Lower lobe of right lung (tissue), 2 donors: ENCODE measurements around the gene ETFDH. TPM values are rescaled to one million over a fixed set of nuclear protein-coding genes. Genes with fewer than 3 reads are reported as not detected.

Experiments used
- ATAC-seq, 2 donors: fragments of 200-7000 bp; cut with Tn5 transposase; one replicate each; pipeline ENCODE4 v1.9.1; 2020 to 2022; ENCODE audit warnings: mild to moderate bottlenecking in 2 of 2, moderate library complexity in 2 of 2
- DNase-seq: peaks from one replicate; pipeline ENCODE4 v3.0.0-alpha.2; 2020
- H3K27ac ChIP-seq: fragments of 200-600 bp; one replicate; pipeline ENCODE4 v1.8.0; 2022
- H3K27me3 ChIP-seq: fragments of 200-600 bp; one replicate; pipeline ENCODE4 v1.8.0; 2022; ENCODE audit warnings: low read depth
- H3K36me3 ChIP-seq: fragments of 200-600 bp; one replicate; pipeline ENCODE4 v1.8.0; 2022; ENCODE audit warnings: mild to moderate bottlenecking
- H3K4me1 ChIP-seq: fragments of 200-600 bp; one replicate; pipeline ENCODE4 v1.8.0; 2022
- H3K4me3 ChIP-seq: fragments of 200-600 bp; one replicate; pipeline ENCODE4 v1.8.0; 2022; ENCODE audit warnings: mild to moderate bottlenecking
- H3K9me3 ChIP-seq: fragments of 200-600 bp; one replicate; pipeline ENCODE4 v1.8.0; 2022
- intact Hi-C: fragments of 100-400 bp; cut with DNase I; formaldehyde crosslinking; loops from one replicate; pipeline ENCODE4 v1.11.0; 2022
- total RNA-seq: library from RNA; stranded (reverse); fragmentation: NEBNext Ultra II Directional; extraction: Animal tissue kit (Norgen Biotek cat#: 25700); gene quantifications from one replicate; pipeline ENCODE4 v1.2.1, GENCODE V29; 2021
- TF ChIP-seq, protein P1 (sequence below): fragments of 200-600 bp; IDR thresholded peaks from one replicate; pipeline ENCODE4 v1.8.0; 2022; ENCODE audit warnings: antibody characterized with exemption, mild to moderate bottlenecking
- donor health status: DM: no; HTN: yes; CAD: no; lungs with severe emphysema.

Gene ETFDH
- total RNA-seq, 1 donor from 2014 or later, result 27.7 TPM

DNA sequence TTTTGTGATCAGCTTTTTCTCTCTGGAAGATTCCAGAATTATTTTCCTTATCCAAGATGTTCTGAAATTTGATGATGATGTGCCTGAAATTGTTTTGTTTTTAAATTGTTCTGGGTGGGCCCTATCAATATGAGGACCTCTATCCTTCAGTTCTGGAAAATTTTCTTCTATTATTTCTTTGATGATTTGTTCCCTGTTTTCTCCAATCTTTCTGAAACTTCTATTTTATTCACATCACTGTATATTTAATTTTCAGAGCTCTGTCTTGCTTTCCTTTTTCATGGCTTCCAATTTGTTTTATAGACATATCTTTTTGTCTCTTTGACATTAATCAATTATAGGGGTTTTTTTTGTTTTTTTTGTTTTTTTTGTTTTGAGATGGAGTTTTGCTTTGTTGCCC is 84.5 kb downstream of the ETFDH start:
- H3K4me3 ChIP-seq, result no peak overlapping the region
- ATAC-seq (no peak), DNase-seq (no peak)
- H3K36me3 ChIP-seq, result no peaks in the 10 kb centered on the region
- H3K4me1 ChIP-seq, result no peaks in the 10 kb centered on the region
- intact Hi-C loops, result no loop called here
- H3K9me3 ChIP-seq, result peaks cover 4% of the 10 kb centered on the region
- no peak overlapping the region for H3K27ac ChIP-seq
- H3K27me3 ChIP-seq, result no peaks in the 10 kb centered on the region
- TF ChIP-seq, protein P1, sequence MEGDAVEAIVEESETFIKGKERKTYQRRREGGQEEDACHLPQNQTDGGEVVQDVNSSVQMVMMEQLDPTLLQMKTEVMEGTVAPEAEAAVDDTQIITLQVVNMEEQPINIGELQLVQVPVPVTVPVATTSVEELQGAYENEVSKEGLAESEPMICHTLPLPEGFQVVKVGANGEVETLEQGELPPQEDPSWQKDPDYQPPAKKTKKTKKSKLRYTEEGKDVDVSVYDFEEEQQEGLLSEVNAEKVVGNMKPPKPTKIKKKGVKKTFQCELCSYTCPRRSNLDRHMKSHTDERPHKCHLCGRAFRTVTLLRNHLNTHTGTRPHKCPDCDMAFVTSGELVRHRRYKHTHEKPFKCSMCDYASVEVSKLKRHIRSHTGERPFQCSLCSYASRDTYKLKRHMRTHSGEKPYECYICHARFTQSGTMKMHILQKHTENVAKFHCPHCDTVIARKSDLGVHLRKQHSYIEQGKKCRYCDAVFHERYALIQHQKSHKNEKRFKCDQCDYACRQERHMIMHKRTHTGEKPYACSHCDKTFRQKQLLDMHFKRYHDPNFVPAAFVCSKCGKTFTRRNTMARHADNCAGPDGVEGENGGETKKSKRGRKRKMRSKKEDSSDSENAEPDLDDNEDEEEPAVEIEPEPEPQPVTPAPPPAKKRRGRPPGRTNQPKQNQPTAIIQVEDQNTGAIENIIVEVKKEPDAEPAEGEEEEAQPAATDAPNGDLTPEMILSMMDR, result no peak

DNA sequence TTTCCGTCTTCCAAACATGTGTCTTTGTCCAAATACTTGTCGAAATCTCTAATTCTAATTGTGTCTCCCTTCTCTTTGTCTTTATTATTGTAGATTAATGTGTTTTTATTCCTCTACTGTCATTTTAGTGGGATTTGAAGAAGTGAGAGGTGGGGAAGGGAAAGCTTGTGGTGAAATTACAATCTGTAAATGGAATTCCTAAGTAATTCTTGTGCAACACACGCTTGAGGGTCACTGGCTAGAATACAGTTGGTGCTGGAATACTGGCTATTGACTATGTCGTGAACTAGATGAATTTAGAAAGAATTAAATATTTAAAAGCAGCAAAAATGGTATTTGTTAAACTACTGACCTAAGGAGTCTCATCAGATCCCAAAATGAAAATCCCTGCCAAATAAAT is 86.0 kb downstream of the ETFDH start:
- no peaks in the 10 kb centered on the region for H3K27me3 ChIP-seq
- no peaks in the 10 kb centered on the region for H3K4me1 ChIP-seq
- peaks cover 4% of the 10 kb centered on the region for H3K9me3 ChIP-seq
- TF ChIP-seq, protein P1, result no peak
- H3K4me3 ChIP-seq, result no peak overlapping the region
- H3K27ac ChIP-seq, result no peak overlapping the region
- no peak for ATAC-seq
- no peaks in the 10 kb centered on the region for H3K36me3 ChIP-seq
- intact Hi-C loops, result no loop called here
- DNase-seq, result no peak

GRCh38 chr4:158758703-158759102 is 86.6 kb downstream of the ETFDH start:
- DNase-seq (no peak), ATAC-seq (peak in 1 of 2 donors; percentile 33)
- intact Hi-C loops, result no loop called here
- TF ChIP-seq, protein P1, result no peak
- no peaks in the 10 kb centered on the region for H3K4me1 ChIP-seq
- no peak overlapping the region for H3K27ac ChIP-seq
- H3K36me3 ChIP-seq, result no peaks in the 10 kb centered on the region
- no peaks in the 10 kb centered on the region for H3K27me3 ChIP-seq
- H3K9me3 ChIP-seq, result peaks cover 4% of the 10 kb centered on the region
- no peak overlapping the region for H3K4me3 ChIP-seq

Other genes starting within 250 kb of the ETFDH start
- gene RXFP1, start 150.4 kb upstream of the ETFDH start, total RNA-seq, result 6.9 TPM
- 4.0 TPM for gene C4orf46, start 409 bp upstream of the ETFDH start, total RNA-seq
- gene PPID, start 51.1 kb downstream of the ETFDH start, total RNA-seq, result 23.2 TPM
- 90.7 TPM for gene FNIP2, start 96.7 kb downstream of the ETFDH start, total RNA-seq